GM12801 (cell line): ENCODE data around the gene PROSER3.

ENCODE experiments used
- TF ChIP-seq, protein P1 (sequence below): IDR thresholded peaks from one replicate; pipeline ENCODE4 v1.5.1; 2011; ENCODE audit warnings: control low read depth; ENCODE audit not compliant: insufficient read length; ENCODE audit errors: extremely low read depth

PROSER3 gene

DNA sequence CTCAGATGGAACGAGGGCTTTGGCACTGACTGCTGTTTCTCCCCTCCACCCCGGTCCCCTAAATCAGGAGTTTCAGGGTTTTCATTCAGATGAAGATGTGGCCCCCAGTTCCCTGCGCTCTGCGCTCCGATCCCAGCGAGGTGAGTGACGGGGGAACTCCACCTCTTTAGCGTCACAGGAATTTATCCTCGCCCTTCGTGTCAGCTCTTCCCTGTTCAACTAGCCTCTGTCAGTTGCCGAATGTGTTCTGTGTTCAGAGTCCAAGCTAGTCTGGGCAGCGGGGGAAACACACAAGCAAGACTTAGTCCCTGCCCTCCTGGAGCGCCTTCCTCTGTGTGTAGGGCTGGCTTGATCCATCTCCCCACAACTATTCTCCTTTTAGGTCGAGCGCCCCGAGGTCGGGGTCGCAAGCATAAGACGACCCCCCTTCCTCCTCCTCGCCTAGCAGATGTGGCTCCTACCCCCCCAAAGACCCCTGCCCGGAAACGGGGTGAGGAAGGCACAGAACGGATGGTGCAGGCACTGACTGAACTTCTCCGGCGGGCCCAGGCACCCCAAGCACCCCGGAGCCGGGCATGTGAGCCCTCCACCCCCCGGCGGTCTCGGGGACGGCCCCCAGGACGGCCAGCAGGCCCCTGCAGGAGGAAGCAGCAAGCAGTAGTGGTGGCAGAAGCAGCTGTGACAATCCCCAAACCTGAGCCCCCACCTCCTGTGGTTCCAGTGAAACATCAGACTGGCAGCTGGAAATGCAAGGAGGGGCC is 38.4 kb upstream of the PROSER3 start:
- TF ChIP-seq, protein P1, sequence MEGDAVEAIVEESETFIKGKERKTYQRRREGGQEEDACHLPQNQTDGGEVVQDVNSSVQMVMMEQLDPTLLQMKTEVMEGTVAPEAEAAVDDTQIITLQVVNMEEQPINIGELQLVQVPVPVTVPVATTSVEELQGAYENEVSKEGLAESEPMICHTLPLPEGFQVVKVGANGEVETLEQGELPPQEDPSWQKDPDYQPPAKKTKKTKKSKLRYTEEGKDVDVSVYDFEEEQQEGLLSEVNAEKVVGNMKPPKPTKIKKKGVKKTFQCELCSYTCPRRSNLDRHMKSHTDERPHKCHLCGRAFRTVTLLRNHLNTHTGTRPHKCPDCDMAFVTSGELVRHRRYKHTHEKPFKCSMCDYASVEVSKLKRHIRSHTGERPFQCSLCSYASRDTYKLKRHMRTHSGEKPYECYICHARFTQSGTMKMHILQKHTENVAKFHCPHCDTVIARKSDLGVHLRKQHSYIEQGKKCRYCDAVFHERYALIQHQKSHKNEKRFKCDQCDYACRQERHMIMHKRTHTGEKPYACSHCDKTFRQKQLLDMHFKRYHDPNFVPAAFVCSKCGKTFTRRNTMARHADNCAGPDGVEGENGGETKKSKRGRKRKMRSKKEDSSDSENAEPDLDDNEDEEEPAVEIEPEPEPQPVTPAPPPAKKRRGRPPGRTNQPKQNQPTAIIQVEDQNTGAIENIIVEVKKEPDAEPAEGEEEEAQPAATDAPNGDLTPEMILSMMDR, result no peak

DNA sequence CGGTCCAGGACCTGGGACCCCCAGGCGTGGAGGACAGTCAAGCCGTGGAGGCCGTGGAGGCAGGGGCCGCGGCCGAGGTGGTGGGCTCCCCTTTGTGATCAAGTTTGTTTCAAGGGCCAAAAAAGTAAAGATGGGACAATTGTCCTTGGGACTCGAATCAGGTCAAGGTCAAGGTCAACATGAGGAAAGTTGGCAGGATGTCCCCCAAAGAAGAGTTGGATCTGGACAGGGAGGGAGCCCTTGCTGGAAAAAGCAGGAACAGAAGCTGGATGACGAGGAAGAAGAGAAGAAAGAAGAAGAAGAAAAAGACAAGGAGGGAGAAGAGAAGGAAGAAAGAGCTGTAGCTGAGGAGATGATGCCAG is 37.8 kb upstream of the PROSER3 start:
- TF ChIP-seq, protein P1, result no peak

DNA sequence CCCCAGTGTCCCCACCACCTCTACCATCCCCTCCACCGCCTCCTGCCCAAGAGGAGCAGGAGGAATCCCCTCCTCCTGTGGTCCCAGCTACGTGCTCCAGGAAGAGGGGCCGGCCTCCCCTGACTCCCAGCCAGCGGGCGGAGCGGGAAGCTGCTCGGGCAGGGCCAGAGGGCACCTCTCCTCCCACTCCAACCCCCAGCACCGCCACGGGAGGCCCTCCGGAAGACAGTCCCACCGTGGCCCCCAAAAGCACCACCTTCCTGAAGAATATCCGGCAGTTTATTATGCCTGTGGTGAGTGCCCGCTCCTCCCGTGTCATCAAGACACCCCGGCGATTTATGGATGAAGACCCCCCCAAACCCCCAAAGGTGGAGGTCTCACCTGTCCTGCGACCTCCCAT is 37.3 kb upstream of the PROSER3 start:
- TF ChIP-seq, protein P1, result no peak

DNA sequence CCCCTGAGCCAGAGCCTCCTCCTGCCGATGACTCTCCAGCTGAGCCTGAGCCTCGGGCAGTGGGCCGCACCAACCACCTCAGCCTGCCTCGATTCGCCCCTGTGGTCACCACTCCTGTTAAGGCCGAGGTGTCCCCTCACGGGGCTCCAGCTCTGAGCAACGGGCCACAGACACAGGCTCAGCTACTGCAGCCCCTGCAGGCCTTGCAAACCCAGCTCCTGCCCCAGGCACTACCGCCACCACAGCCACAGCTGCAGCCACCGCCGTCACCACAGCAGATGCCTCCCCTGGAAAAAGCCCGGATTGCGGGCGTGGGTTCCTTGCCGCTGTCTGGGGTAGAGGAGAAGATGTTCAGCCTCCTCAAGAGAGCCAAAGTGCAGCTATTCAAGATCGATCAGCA is 36.6 kb upstream of the PROSER3 start:
- TF ChIP-seq, protein P1, result no peak

DNA sequence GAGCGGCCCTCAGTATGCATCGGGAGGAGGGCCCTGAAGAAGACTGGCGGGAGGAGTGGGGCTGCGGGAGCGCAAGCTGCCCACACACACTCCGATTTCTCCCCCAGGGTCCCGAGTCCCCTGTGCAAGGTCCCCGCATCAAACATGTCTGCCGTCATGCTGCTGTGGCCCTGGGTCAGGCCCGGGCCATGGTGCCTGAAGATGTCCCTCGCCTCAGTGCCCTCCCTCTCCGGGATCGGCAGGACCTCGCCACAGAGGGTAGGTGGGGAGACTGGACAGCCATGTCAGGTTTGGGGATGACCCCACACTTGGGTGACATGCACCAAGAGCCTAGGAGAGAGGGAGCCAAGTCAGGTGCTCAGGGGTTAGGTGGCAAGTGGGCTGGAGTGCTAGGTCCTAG is 35.5 kb upstream of the PROSER3 start:
- TF ChIP-seq, protein P1, result no peak

DNA sequence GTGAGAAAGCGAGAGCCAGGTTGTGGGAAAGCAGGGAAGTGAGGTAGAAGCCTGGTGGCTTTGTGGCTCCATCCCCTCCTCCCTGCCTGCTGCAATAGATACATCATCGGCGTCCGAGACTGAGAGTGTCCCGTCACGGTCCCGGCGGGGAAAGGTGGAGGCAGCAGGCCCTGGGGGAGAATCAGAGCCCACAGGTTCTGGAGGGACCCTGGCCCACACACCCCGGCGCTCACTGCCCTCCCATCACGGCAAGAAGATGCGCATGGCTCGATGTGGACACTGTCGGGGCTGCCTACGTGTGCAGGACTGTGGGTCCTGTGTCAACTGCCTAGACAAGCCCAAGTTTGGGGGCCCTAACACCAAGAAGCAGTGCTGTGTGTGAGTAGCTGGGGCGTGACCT is 35.1 kb upstream of the PROSER3 start:
- TF ChIP-seq, protein P1, result no peak

DNA sequence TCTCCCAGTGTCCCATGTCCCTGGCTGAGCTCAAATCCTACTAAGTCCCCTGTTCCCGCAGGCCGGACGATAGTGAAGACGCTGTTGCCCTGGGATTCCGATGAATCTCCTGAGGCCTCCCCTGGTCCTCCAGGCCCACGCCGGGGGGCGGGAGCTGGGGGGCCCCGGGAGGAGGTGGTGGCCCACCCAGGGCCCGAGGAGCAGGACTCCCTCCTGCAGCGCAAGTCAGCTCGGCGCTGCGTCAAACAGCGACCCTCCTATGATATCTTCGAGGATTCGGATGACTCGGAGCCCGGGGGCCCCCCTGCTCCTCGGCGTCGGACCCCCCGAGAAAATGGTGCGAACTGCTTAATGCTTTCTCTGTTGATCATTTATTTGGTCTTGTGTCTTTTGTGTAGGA is 34.3 kb upstream of the PROSER3 start:
- TF ChIP-seq, protein P1, result no peak
